ENCODE results near the gene CES5A.
A peak's percentile ranks its signal among the peaks of the same experiment; 100 is the strongest.

CES5A gene

GRCh38 chr16:55856950-55857349 is 18.2 kb downstream of the CES5A start:
- Mint-ChIP-seq H3K27ac (no peak overlapping the region), H3K4me3 (no peak overlapping the region), H3K4me1 (no peaks in the 10 kb centered on the region), H3K27me3 (ENCODE audit: low read depth) (peaks cover 16% of the 10 kb centered on the region), H3K9me3 (no peaks in the 10 kb centered on the region), H3K36me3 (ENCODE audit: low read depth) (no peaks in the 10 kb centered on the region)
- no peak for TF ChIP-seq CTCF (IDR thresholded peaks at IDR 0.05; ENCODE audit: unreplicated experiment in 3 of 3)

- Mint-ChIP-seq H3K9me3 (no peaks in the 10 kb centered on the region), H3K4me1 (no peaks in the 10 kb centered on the region), H3K27me3 (ENCODE audit: low read depth) (peaks cover 33% of the 10 kb centered on the region), H3K36me3 (ENCODE audit: low read depth) (no peaks in the 10 kb centered on the region), H3K4me3 (no peak overlapping the region), H3K27ac (no peak overlapping the region)
- TF ChIP-seq CTCF (IDR thresholded peaks at IDR 0.05; ENCODE audit: unreplicated experiment in 3 of 3): no peak
These were observed 22.1 kb downstream of the CES5A start for GRCh38 chr16:55853114-55853513.

- Mint-ChIP-seq H3K4me3 (no peak overlapping the region), H3K27me3 (ENCODE audit: low read depth) (peaks cover 42% of the 10 kb centered on the region), H3K9me3 (no peaks in the 10 kb centered on the region), H3K36me3 (ENCODE audit: low read depth) (no peaks in the 10 kb centered on the region), H3K4me1 (no peaks in the 10 kb centered on the region), H3K27ac (no peak overlapping the region)
- TF ChIP-seq CTCF (IDR thresholded peaks at IDR 0.05; ENCODE audit: unreplicated experiment in 3 of 3): no peak
These were observed 25.6 kb downstream of the CES5A start for GRCh38 chr16:55849536-55849935.

GRCh38 chr16:55846598-55847346 is 28.4 kb downstream of the CES5A start:
- TF ChIP-seq CTCF (IDR thresholded peaks at IDR 0.05; ENCODE audit: unreplicated experiment in 3 of 3): no peak
- peaks cover 41% of the 10 kb centered on the region for H3K27me3 Mint-ChIP-seq (ENCODE audit: low read depth)

GRCh38 chr16:55843105-55843395 is 32.1 kb downstream of the CES5A start:
- peak in 2 of 3 experiments; percentile 3 to 41 for TF ChIP-seq CTCF (IDR thresholded peaks at IDR 0.05; ENCODE audit: unreplicated experiment in 3 of 3)
- H3K27me3 Mint-ChIP-seq (ENCODE audit: low read depth): peaks cover 17% of the 10 kb centered on the region
- H3K27ac Mint-ChIP-seq: no peak overlapping the region
- no peaks in the 10 kb centered on the region for H3K9me3 Mint-ChIP-seq
- no peak overlapping the region for H3K4me3 Mint-ChIP-seq
- no peaks in the 10 kb centered on the region for H3K36me3 Mint-ChIP-seq (ENCODE audit: low read depth)
- H3K4me1 Mint-ChIP-seq: no peaks in the 10 kb centered on the region

More at GRCh38 chr16:55846598-55847346, 28.4 kb downstream of the CES5A start:
- no peaks in the 10 kb centered on the region for H3K9me3 Mint-ChIP-seq
- H3K4me3 Mint-ChIP-seq: no peak overlapping the region
- H3K4me1 Mint-ChIP-seq: no peaks in the 10 kb centered on the region
- no peaks in the 10 kb centered on the region for H3K36me3 Mint-ChIP-seq (ENCODE audit: low read depth)
- H3K27ac Mint-ChIP-seq: no peak overlapping the region

Measured in nephron (organoid).